T47D (cell line): ENCODE measurements around the gene FAM78A.

ENCODE experiments used
- DNase-seq, 2 experiments: peaks; one replicate each; pipeline versions ENCODE4 v3.0.0 to v3.0.0-alpha.2; 2011 to 2012; ENCODE audit warnings: low read depth in 1 of 2, low spot score in 1 of 2
- JUND ChIP-seq: IDR thresholded peaks from 2 replicates; pipeline ENCODE4 v1.6.1; 2012; ENCODE audit warnings: low read depth
- in situ Hi-C: cut with HindIII; loops from 2 replicates; pipeline ENCODE4 v1.10.0; 2016; ENCODE audit warnings: low sequenced_read_pairs, low pct_unique_long_range_greater_than_20kb

Gene FAM78A

GRCh38 chr9:131298816-131299215 lies 22.5 kb upstream of the FAM78A start:
- in situ Hi-C loops: no loop called here
- DNase-seq: no peak
- TF ChIP-seq JUND: no peak

DNA sequence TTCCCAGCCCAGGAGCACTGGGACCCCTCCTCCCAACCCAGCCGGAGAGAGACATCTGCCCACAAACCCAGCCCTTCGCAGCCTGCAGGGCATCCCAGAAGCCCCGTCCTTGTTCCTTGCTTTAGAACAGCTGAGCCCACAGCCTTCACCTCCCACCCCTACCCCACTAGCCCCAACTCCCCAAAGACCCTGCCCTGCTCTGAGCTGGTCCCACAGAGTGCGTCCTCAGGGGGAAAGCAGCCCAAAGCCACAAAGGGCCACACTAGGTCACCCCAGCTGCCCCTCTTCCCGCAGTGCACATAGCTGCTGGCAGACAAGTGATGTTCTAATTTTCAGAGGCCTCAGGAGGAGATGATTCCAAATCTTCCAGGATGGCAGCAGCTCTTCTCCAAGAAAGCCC lies 22.0 kb upstream of the FAM78A start:
- no peak for TF ChIP-seq JUND
- in situ Hi-C loops: no loop called here
- no peak for DNase-seq

DNA sequence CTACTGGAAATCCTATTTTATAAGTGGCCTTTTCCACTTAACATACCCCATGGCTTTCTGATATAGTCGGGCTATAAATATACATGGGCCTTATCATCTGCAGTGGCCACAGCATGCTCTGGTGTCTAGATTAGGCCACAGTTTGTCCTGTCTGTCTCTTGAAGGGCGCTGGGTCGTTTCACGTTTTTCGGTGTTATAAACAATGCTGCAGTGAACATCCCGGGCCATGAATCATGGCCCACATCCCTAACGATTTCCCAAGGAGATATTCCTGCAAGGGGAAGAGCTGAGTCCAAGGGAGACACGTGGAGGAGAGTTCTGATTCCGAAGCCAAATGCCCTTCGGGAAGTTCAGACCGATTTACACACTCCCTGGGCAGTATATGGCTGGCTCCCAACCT lies 21.6 kb upstream of the FAM78A start:
- in situ Hi-C loops: no loop called here
- no peak for TF ChIP-seq JUND
- DNase-seq: no peak

DNA sequence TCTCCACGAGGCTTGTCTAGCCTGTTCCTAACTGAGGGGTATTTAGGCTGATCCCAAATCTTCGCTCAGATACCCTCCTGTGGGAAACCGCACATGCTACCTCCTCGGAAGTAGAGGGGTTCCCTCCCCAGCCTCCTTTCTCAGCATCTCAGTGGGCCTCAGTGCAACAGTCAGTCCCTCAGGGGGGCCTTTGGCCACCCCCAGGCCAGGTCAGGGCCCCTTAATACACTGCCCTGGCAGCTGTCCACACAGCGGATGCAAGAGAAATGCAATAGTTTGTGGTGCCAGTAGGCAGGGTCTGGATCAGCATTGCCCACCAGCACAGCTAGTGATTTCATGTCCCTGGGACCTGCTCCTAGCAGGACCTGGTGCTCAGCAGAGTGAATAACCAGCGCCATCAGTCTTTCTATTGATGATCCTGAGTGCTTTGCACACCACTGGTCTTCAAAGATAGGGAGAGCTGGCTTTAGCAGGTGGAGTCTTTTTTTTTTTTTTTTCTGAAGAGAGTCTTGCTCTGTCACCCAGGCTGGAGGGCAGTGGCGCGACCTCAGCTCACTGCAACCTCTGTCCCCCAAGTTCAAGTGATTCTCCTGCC lies 20.7 kb upstream of the FAM78A start:
- TF ChIP-seq JUND: no peak
- DNase-seq: no peak
- in situ Hi-C loops: no loop called here

DNA sequence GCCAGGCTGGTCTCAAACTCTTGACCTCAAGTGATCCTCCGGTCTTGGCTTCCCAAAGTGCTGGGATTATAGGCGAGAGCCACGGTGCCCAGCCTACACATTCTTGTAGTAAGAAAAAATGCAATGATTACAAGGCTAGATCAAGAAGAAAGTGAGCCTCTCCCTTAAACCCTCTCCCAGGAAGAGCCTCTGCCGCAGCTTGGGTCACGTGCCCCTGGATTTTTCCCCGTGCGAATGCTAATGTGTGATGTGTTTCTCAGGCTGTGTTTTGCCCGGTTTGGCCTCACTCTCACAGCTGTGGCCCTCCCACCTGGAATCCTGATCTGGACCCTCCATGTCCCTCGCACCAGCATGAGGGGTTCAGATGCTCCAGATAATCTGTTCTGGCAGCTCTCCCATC lies 20.1 kb upstream of the FAM78A start:
- DNase-seq: no peak
- no peak for TF ChIP-seq JUND
- in situ Hi-C loops: no loop called here

- in situ Hi-C loops: no loop called here
- TF ChIP-seq JUND: no peak
- no peak for DNase-seq
Measured at GRCh38 chr9:131292937-131293336, 16.6 kb upstream of the FAM78A start.

DNA sequence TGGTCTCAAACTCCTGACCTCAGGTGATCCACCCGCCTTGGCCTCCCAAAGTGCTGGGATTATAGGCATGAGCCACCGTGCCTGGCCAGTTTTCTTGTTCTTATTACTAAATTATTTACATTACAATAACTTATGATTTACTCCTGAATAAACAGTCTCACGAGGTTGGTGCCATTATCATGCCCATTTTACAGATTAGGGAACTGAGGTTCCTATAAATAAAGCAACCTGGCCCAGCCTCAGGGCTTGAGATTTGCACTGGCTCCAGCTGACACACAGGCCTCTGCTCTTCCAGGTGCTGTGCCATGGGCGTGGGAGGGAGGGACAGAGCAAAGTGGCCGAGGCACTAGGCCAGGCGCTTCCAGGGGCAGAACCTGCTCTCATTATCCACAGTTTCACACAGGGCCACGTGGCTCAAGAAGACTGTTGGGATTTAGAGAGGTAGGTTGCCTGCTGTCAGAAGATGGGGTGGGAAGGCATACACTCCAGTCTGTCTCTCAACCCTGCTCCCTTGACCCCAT lies 15.5 kb upstream of the FAM78A start:
- in situ Hi-C loops: no loop called here
- no peak for DNase-seq
- no peak for TF ChIP-seq JUND

- TF ChIP-seq JUND: no peak
- in situ Hi-C loops: no loop called here
- DNase-seq: no peak
Measured at GRCh38 chr9:131290767-131291370, 14.6 kb upstream of the FAM78A start.

DNA sequence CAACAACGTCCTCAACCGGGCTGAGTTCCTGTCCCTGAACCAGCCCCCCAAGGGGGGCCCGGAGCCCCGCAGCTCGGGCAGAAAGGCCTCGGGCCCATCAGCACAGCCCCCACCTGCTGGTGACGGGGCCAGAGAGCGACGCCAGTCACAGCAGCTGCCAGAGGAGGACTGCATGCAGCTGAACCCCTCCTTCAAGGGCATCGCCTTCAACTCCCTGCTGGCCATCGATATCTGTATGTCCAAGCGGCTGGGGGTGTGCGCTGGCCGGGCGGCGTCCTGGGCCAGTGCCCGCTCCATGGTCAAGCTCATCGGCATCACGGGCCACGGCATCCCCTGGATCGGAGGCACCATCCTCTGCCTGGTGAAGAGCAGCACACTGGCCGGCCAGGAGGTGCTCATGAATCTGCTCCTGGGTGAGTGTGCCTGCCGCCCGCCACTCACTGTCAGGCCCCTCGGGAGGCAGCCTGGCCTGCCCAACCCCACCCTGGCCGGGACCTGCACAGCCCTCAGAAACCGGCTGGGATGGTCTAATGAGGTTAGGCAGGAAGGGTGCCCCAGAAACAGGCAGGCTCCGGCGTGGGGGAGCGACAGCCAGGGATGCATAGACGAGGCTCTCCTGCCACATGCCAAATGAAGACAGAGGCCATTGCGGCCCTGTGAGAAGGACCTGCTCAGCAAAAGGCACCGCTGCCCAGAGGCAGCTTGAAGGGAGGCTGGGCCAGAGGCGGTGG lies 13.9 kb upstream of the FAM78A start:
- no peak for DNase-seq
- in situ Hi-C loops: no loop called here
- TF ChIP-seq JUND: no peak

- in situ Hi-C loops: no loop called here
- no peak for TF ChIP-seq JUND
- DNase-seq: peak; percentile 47 to 85
Measured at GRCh38 chr9:131289301-131290035, 13.2 kb upstream of the FAM78A start, which contains the start of gene PLPP7. Gene PLPP7, plus strand, starts transcription at chr9:131289723. Its CDS starts 275 bp downstream, at chr9:131289998.

- TF ChIP-seq JUND: no peak
- DNase-seq: no peak
- in situ Hi-C loops: no loop called here
Measured at GRCh38 chr9:131288217-131288616, 11.9 kb upstream of the FAM78A start.

- TF ChIP-seq JUND: no peak
- in situ Hi-C loops: no loop called here
- DNase-seq: no peak
Measured at GRCh38 chr9:131287359-131287758, 11.0 kb upstream of the FAM78A start.
